MM.1S (cell line): ENCODE results near the gene IGF1R.

ENCODE experiments used
- DNase-seq: peaks from one replicate; pipeline ENCODE4 v3.0.0-alpha.2; 2015
- H2AFZ ChIP-seq: fragments of 300-600 bp; sonication (generic); 2 replicates; pipeline ENCODE4 v1.6.0; 2016; ENCODE audit warnings: antibody characterized with exemption, low read length
- H3F3A ChIP-seq: fragments of 300-600 bp; sonication (generic); 2 replicates; pipeline ENCODE4 v1.6.1; 2016; ENCODE audit warnings: mild to moderate bottlenecking, antibody characterized with exemption, low read length, moderate library complexity, mixed read lengths; ENCODE audit not compliant: insufficient read depth
- H3K27ac ChIP-seq: fragments of 300-600 bp; sonication (generic); 2 replicates; pipeline ENCODE4 v1.5.1; 2016; ENCODE audit warnings: mild to moderate bottlenecking, low read length
- H3K27me3 ChIP-seq: fragments of 300-600 bp; sonication (generic); replicated peaks from 2 replicates; pipeline ENCODE4 v1.6.0; 2016; ENCODE audit warnings: low read length; ENCODE audit not compliant: insufficient read depth
- H3K36me3 ChIP-seq: fragments of 300-600 bp; sonication (generic); replicated peaks from 2 replicates; pipeline ENCODE4 v1.6.1; 2016; ENCODE audit warnings: mild to moderate bottlenecking, low read length, mixed read lengths; ENCODE audit not compliant: insufficient read depth
- H3K4me1 ChIP-seq: fragments of 300-600 bp; sonication (generic); 2 replicates; pipeline ENCODE4 v1.6.1; 2016; ENCODE audit warnings: low read length, mixed read lengths
- H3K4me2 ChIP-seq: fragments of 300-600 bp; sonication (generic); 2 replicates; pipeline ENCODE4 v1.6.0; 2016; ENCODE audit warnings: low read depth, low read length
- H3K4me3 ChIP-seq: fragments of 300-600 bp; sonication (generic); 2 replicates; pipeline ENCODE4 v1.5.1; 2016; ENCODE audit warnings: low read length, mixed read lengths
- H3K79me2 ChIP-seq: fragments of 300-600 bp; sonication (generic); 2 replicates; pipeline ENCODE4 v1.6.1; 2016; ENCODE audit warnings: mixed run types, low read length, mixed read lengths
- H3K9ac ChIP-seq: fragments of 300-600 bp; sonication (generic); 2 replicates; pipeline ENCODE4 v1.6.1; 2016; ENCODE audit warnings: low read length, mixed read lengths
- H3K9me2 ChIP-seq: fragments of 300-600 bp; sonication (generic); replicated peaks from 2 replicates; pipeline ENCODE4 v1.6.1; 2016; ENCODE audit warnings: mild to moderate bottlenecking, low read length, mixed read lengths; ENCODE audit not compliant: insufficient read depth
- H3K9me3 ChIP-seq: fragments of 300-600 bp; sonication (generic); replicated peaks from 2 replicates; pipeline ENCODE4 v1.6.1; 2016; ENCODE audit warnings: mild to moderate bottlenecking, low read length, mixed read lengths; ENCODE audit not compliant: insufficient read depth
- H4K20me1 ChIP-seq: fragments of 300-600 bp; sonication (generic); 2 replicates; pipeline ENCODE4 v1.6.1; 2016; ENCODE audit warnings: mild to moderate bottlenecking, low read length, moderate library complexity, mixed read lengths; ENCODE audit not compliant: insufficient read depth
- EZH2 ChIP-seq: fragments of 300-600 bp; sonication (generic); optimal IDR thresholded peaks from 2 replicates; pipeline ENCODE3; 2017; ENCODE audit warnings: low read depth, mild to moderate bottlenecking, antibody characterized with exemption, low read length, mixed read lengths
- EZH2phosphoT487 ChIP-seq: fragments of 300-600 bp; sonication (generic); IDR thresholded peaks from 2 replicates; pipeline ENCODE4 v1.6.1; 2018; ENCODE audit warnings: antibody characterized with exemption, low read length
- TF ChIP-seq, protein P1 (sequence below): fragments of 300-600 bp; sonication (generic); IDR thresholded peaks from 2 replicates; pipeline ENCODE4 v1.5.1; 2016; ENCODE audit warnings: antibody characterized with exemption, low read length, mixed read lengths

Gene IGF1R

DNA sequence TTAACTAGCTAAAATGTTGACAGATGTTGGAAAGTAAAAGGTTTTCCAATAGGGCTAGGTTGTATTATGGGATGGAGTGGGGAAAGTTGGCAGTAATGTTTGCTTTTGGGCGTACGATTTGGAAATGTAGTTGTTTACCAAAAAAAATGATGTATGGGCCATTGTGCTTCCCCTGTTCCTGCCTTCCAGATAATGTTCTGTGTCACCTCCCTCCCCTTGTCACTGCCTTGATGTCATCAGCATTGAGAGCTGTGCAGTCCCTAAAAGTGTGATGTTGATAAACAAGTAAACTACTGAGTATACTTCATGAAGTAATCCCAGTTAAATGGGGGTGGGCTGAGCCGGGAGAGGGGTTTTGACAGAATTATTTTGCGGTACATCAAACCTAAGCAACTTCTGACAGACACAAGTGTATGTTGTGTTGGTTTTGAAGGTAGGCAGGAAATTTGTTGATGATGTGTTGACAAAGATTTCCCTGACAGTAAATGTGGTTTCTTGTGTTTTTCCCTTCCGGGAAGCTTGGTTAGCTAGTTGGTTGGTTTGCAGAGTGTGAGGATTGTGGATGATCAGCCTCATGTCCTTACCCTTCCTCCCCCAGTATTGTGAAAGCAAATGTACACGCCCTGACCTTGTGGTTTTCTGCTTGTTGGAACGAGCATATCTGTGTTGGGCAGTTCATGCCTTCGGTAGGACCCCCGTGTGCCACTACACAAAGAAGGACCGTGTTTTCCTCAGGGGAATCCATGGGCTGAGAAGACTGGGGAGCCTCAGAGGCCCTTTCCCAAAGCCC lies 271.9 kb downstream of the IGF1R start:
- H3K79me2 ChIP-seq: no peaks in the 10 kb centered on the region
- H3K36me3 ChIP-seq: no peaks in the 10 kb centered on the region
- no peaks in the 10 kb centered on the region for H3K27me3 ChIP-seq
- no peak overlapping the region for H3K27ac ChIP-seq
- H3K9me2 ChIP-seq: no peaks in the 10 kb centered on the region
- no peak for TF ChIP-seq EZH2
- no peak for TF ChIP-seq EZH2phosphoT487
- TF ChIP-seq, protein P1, sequence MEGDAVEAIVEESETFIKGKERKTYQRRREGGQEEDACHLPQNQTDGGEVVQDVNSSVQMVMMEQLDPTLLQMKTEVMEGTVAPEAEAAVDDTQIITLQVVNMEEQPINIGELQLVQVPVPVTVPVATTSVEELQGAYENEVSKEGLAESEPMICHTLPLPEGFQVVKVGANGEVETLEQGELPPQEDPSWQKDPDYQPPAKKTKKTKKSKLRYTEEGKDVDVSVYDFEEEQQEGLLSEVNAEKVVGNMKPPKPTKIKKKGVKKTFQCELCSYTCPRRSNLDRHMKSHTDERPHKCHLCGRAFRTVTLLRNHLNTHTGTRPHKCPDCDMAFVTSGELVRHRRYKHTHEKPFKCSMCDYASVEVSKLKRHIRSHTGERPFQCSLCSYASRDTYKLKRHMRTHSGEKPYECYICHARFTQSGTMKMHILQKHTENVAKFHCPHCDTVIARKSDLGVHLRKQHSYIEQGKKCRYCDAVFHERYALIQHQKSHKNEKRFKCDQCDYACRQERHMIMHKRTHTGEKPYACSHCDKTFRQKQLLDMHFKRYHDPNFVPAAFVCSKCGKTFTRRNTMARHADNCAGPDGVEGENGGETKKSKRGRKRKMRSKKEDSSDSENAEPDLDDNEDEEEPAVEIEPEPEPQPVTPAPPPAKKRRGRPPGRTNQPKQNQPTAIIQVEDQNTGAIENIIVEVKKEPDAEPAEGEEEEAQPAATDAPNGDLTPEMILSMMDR: no peak
- no peaks in the 10 kb centered on the region for H4K20me1 ChIP-seq
- no peak overlapping the region for H3K4me3 ChIP-seq
- H3K9ac ChIP-seq: no peak overlapping the region
- no peaks in the 10 kb centered on the region for H3K4me1 ChIP-seq
- no peaks in the 10 kb centered on the region for H3K9me3 ChIP-seq
- no peaks in the 10 kb centered on the region for H3F3A ChIP-seq
- no peak overlapping the region for H2AFZ ChIP-seq
- no peak overlapping the region for H3K4me2 ChIP-seq
- no peak for DNase-seq

DNA sequence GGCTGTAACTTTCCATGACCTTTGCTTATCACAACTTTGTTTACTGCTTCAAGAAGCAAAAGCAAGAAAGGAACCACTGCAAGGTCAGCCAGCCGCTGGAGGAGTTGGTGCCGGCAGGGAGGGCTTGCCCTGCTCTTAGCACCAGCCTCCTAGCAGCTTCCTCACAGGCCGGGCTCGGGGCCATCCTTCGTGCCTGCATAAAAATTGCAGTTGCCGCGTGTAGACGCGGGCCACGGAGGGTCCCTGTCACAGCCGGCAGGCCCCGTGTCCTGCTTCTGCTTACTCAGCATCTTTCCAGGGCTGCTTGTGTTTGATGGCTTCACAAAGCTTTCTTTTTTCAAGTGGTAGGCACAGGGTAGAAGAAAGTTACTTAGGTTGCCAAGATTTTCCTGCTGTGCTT lies 274.8 kb downstream of the IGF1R start:
- Histone ChIP-seq H3K4me2 (no peak overlapping the region), H3K4me1 (no peaks in the 10 kb centered on the region), H4K20me1 (no peaks in the 10 kb centered on the region), H3F3A (no peaks in the 10 kb centered on the region), H3K9me3 (no peaks in the 10 kb centered on the region), H2AFZ (no peak overlapping the region), H3K27me3 (no peaks in the 10 kb centered on the region), H3K27ac (no peak overlapping the region), H3K9ac (no peak overlapping the region), H3K4me3 (no peak overlapping the region), H3K9me2 (no peaks in the 10 kb centered on the region), H3K36me3 (no peaks in the 10 kb centered on the region), H3K79me2 (no peaks in the 10 kb centered on the region)
- TF ChIP-seq, protein P1: no peak
- TF ChIP-seq EZH2: no peak
- no peak for TF ChIP-seq EZH2phosphoT487
- no peak for DNase-seq

- TF ChIP-seq EZH2phosphoT487: no peak
- TF ChIP-seq EZH2: no peak
- TF ChIP-seq, protein P1: no peak
- Histone ChIP-seq H3K9me2 (no peaks in the 10 kb centered on the region), H3K27me3 (no peaks in the 10 kb centered on the region), H3F3A (no peaks in the 10 kb centered on the region), H3K79me2 (no peaks in the 10 kb centered on the region), H3K4me3 (no peak overlapping the region), H3K36me3 (no peaks in the 10 kb centered on the region), H3K4me2 (no peak overlapping the region), H2AFZ (no peak overlapping the region), H3K9me3 (no peaks in the 10 kb centered on the region), H4K20me1 (no peaks in the 10 kb centered on the region), H3K9ac (no peak overlapping the region), H3K4me1 (no peaks in the 10 kb centered on the region), H3K27ac (no peak overlapping the region)
- DNase-seq: no peak
Observed at GRCh38 chr15:98923579-98923978, 275.2 kb downstream of the IGF1R start.
